Calu3 (cell line): ENCODE results near the gene ZNF223. TPM values are rescaled to one million over a fixed set of nuclear protein-coding genes. Genes with fewer than 3 reads are reported as not detected.

Experiments used
- total RNA-seq: library from RNA; stranded (reverse); gene quantifications from 2 replicates; pipeline ENCODE4 v1.2.3, GENCODE V29; 2022

Gene ZNF223
- total RNA-seq, 1 experiment from 2014 or later: 8.7 TPM

Other genes starting within 250 kb of the ZNF223 start
- gene LYPD5, start 249.6 kb upstream of the ZNF223 start, total RNA-seq: 5.0 and 6.4 TPM in 2 replicates
- 12.9 and 13.9 TPM in 2 replicates for gene ZNF283, start 224.7 kb upstream of the ZNF223 start, total RNA-seq
- gene ZNF404, start 168.1 kb upstream of the ZNF223 start, total RNA-seq: 4.4 and 4.6 TPM in 2 replicates
- 14.9 and 20.3 TPM in 2 replicates for gene ZNF45, start 116.8 kb upstream of the ZNF223 start, total RNA-seq
- gene ZNF221, start 100.8 kb upstream of the ZNF223 start, total RNA-seq: 6.3 and 8.3 TPM in 2 replicates
- gene ZNF155, start 67.8 kb upstream of the ZNF223 start, total RNA-seq: 6.8 and 6.9 TPM in 2 replicates
- gene ZNF230, start 49.1 kb upstream of the ZNF223 start, total RNA-seq: 6.0 and 7.8 TPM in 2 replicates
- gene ZNF222, start 26.7 kb upstream of the ZNF223 start, total RNA-seq: 5.3 and 6.5 TPM in 2 replicates
- 4.7 and 5.6 TPM in 2 replicates for gene ZNF284, start 20.1 kb downstream of the ZNF223 start, total RNA-seq
- 34.4 and 41.8 TPM in 2 replicates for gene ZNF224, start 42.3 kb downstream of the ZNF223 start, total RNA-seq
- gene ZNF225, start 61.4 kb downstream of the ZNF223 start, total RNA-seq: 5.3 and 6.1 TPM in 2 replicates
- 14.8 and 16.2 TPM in 2 replicates for gene ZNF234, start 89.5 kb downstream of the ZNF223 start, total RNA-seq
- gene ZNF226, start 113.1 kb downstream of the ZNF223 start, total RNA-seq: 25.0 and 25.6 TPM in 2 replicates
- gene ZNF227, start 160.5 kb downstream of the ZNF223 start, total RNA-seq: 27.4 and 29.4 TPM in 2 replicates
- 3.9 and 4.8 TPM in 2 replicates for gene ZNF233, start 207.8 kb downstream of the ZNF223 start, total RNA-seq